GM13976 (cell line): ENCODE results near the gene NUDT21.
A peak's percentile ranks its signal among the peaks of the same experiment; 100 is the strongest.

Experiments
- DNase-seq: peaks from one replicate; pipeline ENCODE4 v3.0.0; 2012; ENCODE audit warnings: low spot score
- CTCF ChIP-seq: IDR thresholded peaks from 2 replicates; pipeline ENCODE4 v1.5.1; 2012; ENCODE audit warnings: borderline replicate concordance, mild to moderate bottlenecking; ENCODE audit not compliant: insufficient read depth; ENCODE audit errors: extremely low read depth, missing control alignments, control extremely low read depth
- in situ Hi-C: fragments of 300-500 bp; cut with MboI; formaldehyde crosslinking; loops from one replicate; pipeline ENCODE4 v1.12.0; 2022; ENCODE audit warnings: low sequenced_read_pairs, mixed read lengths, inconsistent platforms; ENCODE audit not compliant: unreplicated experiment

NUDT21 gene

GRCh38 chr16:56424791-56425438 lies 26.2 kb downstream of the NUDT21 start:
- in situ Hi-C loops, result no loop called here
- DNase-seq, result peak; percentile 50
- no peak for TF ChIP-seq CTCF

DNA sequence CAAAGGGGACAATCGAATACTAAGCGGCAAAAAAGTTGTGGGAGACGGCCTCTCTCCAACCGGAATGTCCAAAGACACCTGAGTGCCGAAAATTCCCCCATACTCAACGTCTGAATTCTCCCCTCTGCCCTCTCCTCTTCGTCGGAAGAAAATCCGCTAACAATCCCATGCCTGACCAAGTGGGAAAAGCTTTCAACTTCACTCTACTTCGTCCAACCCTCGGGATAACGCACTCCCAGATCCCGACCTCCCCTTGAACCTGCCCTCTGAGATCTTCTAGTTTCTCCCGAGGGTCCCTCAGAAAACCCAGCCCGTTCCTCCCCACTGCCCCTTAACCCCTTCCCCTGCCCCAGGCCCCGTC lies 26.7 kb downstream of the NUDT21 start:
- DNase-seq, result no peak
- no peak for TF ChIP-seq CTCF
- in situ Hi-C loops, result no loop called here

- in situ Hi-C loops, result no loop called here
- DNase-seq, result peak; percentile 41
- no peak for TF ChIP-seq CTCF
Observed at GRCh38 chr16:56423584-56424403, 27.3 kb downstream of the NUDT21 start.

DNA sequence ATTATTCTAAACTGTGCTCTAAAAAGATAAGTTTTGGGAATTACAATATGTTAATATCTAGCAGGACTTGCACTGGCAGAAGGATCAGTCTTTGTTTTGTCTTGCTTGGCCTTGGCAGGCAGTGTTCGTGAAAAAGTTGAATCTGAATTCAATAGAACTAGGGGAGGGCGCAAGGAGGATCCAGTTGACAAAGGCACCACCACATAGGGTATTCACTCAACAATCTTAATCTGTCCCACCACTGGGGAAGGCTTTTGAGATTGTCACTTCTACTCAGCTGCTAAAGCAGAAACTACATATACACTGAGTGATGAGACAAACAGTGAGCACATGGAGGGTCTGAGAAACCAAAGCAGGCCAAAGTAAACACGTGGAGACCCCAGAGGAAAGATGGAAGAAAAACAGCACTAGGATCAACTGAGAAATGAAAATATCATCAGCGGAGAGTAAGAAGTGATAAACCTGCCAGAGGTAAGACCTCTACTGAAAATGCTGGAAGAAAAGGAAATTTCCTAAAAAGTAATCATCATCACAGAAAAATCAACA lies 28.2 kb downstream of the NUDT21 start:
- no peak for DNase-seq
- no peak for TF ChIP-seq CTCF
- in situ Hi-C loops, result no loop called here

DNA sequence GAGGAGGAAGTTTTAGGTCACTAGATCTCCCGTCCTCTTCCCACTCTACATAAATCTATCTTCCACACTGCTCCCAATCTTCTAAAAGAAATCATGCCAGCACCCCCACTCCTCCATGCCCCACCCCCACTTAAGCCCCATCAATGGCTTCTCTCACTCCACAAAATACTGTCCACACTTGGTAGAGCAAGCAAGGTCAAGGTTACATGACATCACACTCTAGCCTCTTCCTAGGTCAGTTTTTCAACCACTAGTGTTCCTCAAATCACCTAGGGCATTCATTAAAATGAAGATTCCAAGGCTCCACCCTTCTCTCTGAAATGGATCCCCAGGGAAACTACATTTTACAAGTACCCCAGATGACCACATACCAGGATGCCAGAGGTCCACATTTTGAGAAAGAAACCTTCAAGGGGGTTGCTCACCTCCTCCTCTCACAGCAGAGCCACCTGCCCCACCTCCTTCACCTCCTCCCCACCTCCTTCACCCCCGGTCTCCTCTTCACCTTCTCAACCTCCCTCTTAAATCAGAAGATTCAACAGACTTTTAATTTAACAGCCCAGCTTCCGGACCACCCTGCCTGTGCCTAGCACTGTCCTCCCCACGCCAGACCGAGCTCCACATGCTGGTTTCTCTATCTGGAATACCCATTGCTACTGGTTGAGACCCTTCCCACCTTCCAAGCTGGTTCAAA lies 29.0 kb downstream of the NUDT21 start:
- in situ Hi-C loops, result no loop called here
- TF ChIP-seq CTCF, result no peak

DNA sequence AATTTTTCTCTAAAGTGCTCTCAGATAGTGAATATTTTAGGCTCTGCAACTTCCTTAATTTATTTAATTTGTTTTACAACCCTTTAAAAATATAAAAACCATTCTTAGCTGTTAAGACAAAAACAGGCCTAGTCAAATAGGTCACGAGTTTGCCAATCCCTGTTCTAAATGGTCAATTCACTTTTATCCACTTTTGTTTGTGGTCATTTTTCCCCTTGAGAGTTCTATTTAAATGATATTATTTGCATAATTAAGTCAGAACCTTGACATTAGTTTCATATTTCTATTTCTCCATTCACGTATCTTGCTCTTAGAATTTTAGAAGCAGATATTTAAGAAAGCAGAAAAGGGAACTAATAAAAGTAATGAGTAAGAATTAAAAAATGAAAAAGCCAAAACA lies 29.8 kb downstream of the NUDT21 start:
- TF ChIP-seq CTCF, result no peak
- in situ Hi-C loops, result no loop called here
- peak; percentile 27 for DNase-seq

More for the DNA sequence above, 29.0 kb downstream of the NUDT21 start:
- no peak for DNase-seq
